IMR-90 (cell line): ENCODE results near the gene GOLGA8S. TPM values are rescaled to one million over a fixed set of nuclear protein-coding genes. Genes with fewer than 3 reads are reported as not detected.

Experiments used
- ATAC-seq: fragments of 200-7000 bp; cut with Tn5 transposase; 2 replicates; pipeline ENCODE4 v1.9.1; 2020; ENCODE audit warnings: low read depth, mild to moderate bottlenecking, moderate library complexity
- BruUV-seq: library from RNA; stranded (reverse); fragments of 400-500 nt; replicated peaks from 2 replicates; lab custom pipeline; 2021; lab: Mats Ljungman, UMichigan
- CTCF ChIA-PET: fragments of 300-600 bp; formaldehyde crosslinking; extraction: SDS; loops from one replicate; lab custom pipeline; 2021; ENCODE audit warnings: antibody characterized with exemption; lab: Yijun Ruan, JAX
- POLR2A ChIA-PET: fragments of 300-600 bp; sonication (Branson Sonifier 250); formaldehyde crosslinking; loops from one replicate; lab custom pipeline; 2022; ENCODE audit warnings: antibody characterized with exemption; ENCODE audit not compliant: unreplicated experiment; lab: Charles Lee
- DNase-seq: peaks from one replicate; pipeline ENCODE4 v3.0.0; 2013
- H2AFZ ChIP-seq: replicated peaks from 2 replicates; pipeline ENCODE3; 2013; ENCODE audit warnings: low read length, mild to moderate bottlenecking; ENCODE audit not compliant: poor library complexity
- H2AK5ac ChIP-seq: 2 replicates; pipeline ENCODE4 v1.6.1; 2013; ENCODE audit warnings: low read depth, low read length, inconsistent platforms
- H2AK9ac ChIP-seq: replicated peaks from 2 replicates; pipeline ENCODE3; 2013; ENCODE audit warnings: mild to moderate bottlenecking, low read depth, low read length, moderate library complexity; ENCODE audit not compliant: poor library complexity
- H2BK120ac ChIP-seq: 2 replicates; pipeline ENCODE4 v1.6.1; 2013; ENCODE audit warnings: low read depth, low read length, inconsistent platforms
- H2BK15ac ChIP-seq: 3 replicates; pipeline ENCODE4 v1.6.1; 2013; ENCODE audit warnings: low read depth, low read length, inconsistent platforms
- H2BK20ac ChIP-seq: 2 replicates; pipeline ENCODE4 v1.6.1; 2013; ENCODE audit warnings: low read depth, mild to moderate bottlenecking, inconsistent platforms, low read length, moderate library complexity
- H2BK5ac ChIP-seq: 2 replicates; pipeline ENCODE4 v1.6.1; 2013; ENCODE audit warnings: mild to moderate bottlenecking, low read depth, low read length, inconsistent platforms; ENCODE audit not compliant: poor library complexity, severe bottlenecking
- H3K14ac ChIP-seq: replicated peaks from 2 replicates; pipeline ENCODE4 v1.6.1; 2013; ENCODE audit warnings: low read depth, low read length, inconsistent platforms
- H3K18ac ChIP-seq: 2 replicates; pipeline ENCODE4 v1.6.1; 2013; ENCODE audit warnings: low read depth, low read length, control low read depth
- H3K23ac ChIP-seq: 2 replicates; pipeline ENCODE4 v1.6.1; 2013; ENCODE audit warnings: low read depth, low read length, inconsistent platforms
- H3K27ac ChIP-seq: 2 replicates; pipeline ENCODE4 v1.5.1; 2013; ENCODE audit warnings: mild to moderate bottlenecking, control low read depth, low read length; ENCODE audit not compliant: insufficient read depth
- H3K27me3 ChIP-seq: 2 replicates; pipeline ENCODE4 v1.6.1; 2013; ENCODE audit warnings: low read length; ENCODE audit not compliant: control insufficient read depth, insufficient read depth
- H3K36me3 ChIP-seq: 2 replicates; pipeline ENCODE4 v1.6.1; 2013; ENCODE audit warnings: low read length, mixed read lengths; ENCODE audit not compliant: control insufficient read depth, insufficient read depth
- H3K4ac ChIP-seq: 2 replicates; pipeline ENCODE4 v1.6.1; 2013; ENCODE audit warnings: low read depth, low read length, inconsistent platforms
- H3K4me1 ChIP-seq: 2 replicates; pipeline ENCODE4 v1.6.1; 2013; ENCODE audit warnings: low read length, mixed read lengths; ENCODE audit not compliant: control insufficient read depth, insufficient read depth
- H3K4me2 ChIP-seq: 2 replicates; pipeline ENCODE4 v1.6.1; 2013; ENCODE audit warnings: low read depth, mild to moderate bottlenecking, control low read depth, low read length, moderate library complexity
- H3K4me3 ChIP-seq: 2 replicates; pipeline ENCODE4 v1.5.1; 2013; ENCODE audit warnings: low read depth, mild to moderate bottlenecking, control low read depth, low read length, moderate library complexity; ENCODE audit not compliant: insufficient read depth
- H3K56ac ChIP-seq: 2 replicates; pipeline ENCODE4 v1.6.1; 2013; ENCODE audit warnings: low read length, inconsistent platforms; ENCODE audit not compliant: insufficient read depth; ENCODE audit errors: extremely low read depth
- H3K79me1 ChIP-seq, 2 experiments: 2 replicates each; pipeline ENCODE4 v1.6.1; 2013; ENCODE audit warnings: low read length in 2 of 2, inconsistent platforms in 1 of 2, low read depth in 1 of 2
- H3K9ac ChIP-seq: 2 replicates; pipeline ENCODE4 v1.6.1; 2013; ENCODE audit warnings: low read depth, low read length, control low read depth
- H3K9me1 ChIP-seq: 2 replicates; pipeline ENCODE4 v1.6.1; 2013; ENCODE audit warnings: low read length, inconsistent platforms; ENCODE audit not compliant: insufficient read depth
- H3K9me3 ChIP-seq: 2 replicates; pipeline ENCODE4 v1.6.1; 2013; ENCODE audit warnings: low read length; ENCODE audit not compliant: control insufficient read depth, insufficient read depth
- H4K20me1 ChIP-seq: 2 replicates; pipeline ENCODE4 v1.6.1; 2013; ENCODE audit warnings: low read length, inconsistent platforms; ENCODE audit not compliant: insufficient read depth
- H4K5ac ChIP-seq: 2 replicates; pipeline ENCODE4 v1.6.1; 2013; ENCODE audit warnings: mild to moderate bottlenecking, low read depth, low read length, control low read depth
- H4K8ac ChIP-seq, 2 experiments: 2 replicates each; pipeline ENCODE4 v1.6.1; 2013; ENCODE audit warnings: low read depth in 2 of 2, low read length in 2 of 2, control low read depth in 1 of 2, inconsistent platforms in 1 of 2
- H4K91ac ChIP-seq: 2 replicates; pipeline ENCODE4 v1.6.1; 2013; ENCODE audit warnings: low read depth, low read length, inconsistent platforms; ENCODE audit not compliant: insufficient read depth
- BHLHE40 ChIP-seq: fragments of 150-350 bp; IDR thresholded peaks from 2 replicates; pipeline ENCODE4 v1.6.1; 2016; ENCODE audit warnings: mild to moderate bottlenecking, low read depth, low read length
- CEBPB ChIP-seq: IDR thresholded peaks from 2 replicates; pipeline ENCODE4 v1.6.1; 2012; ENCODE audit warnings: low read depth, low read length, improper control_type of control experiment
- CTCF ChIP-seq: conservative IDR thresholded peaks from 2 replicates; pipeline ENCODE4 v1.5.1; 2012; ENCODE audit warnings: mild to moderate bottlenecking, low read depth, low read length, improper control_type of control experiment
- ELK1 ChIP-seq: fragments of 150-350 bp; IDR thresholded peaks from 2 replicates; pipeline ENCODE4 v1.6.1; 2016; ENCODE audit warnings: low read depth, mild to moderate bottlenecking, low read length, moderate library complexity, borderline replicate concordance
- FOS ChIP-seq: fragments of 150-350 bp; IDR thresholded peaks from 2 replicates; pipeline ENCODE4 v1.6.1; 2016; ENCODE audit warnings: low read depth, low read length
- MAFK ChIP-seq: IDR thresholded peaks from 2 replicates; pipeline ENCODE4 v1.6.1; 2012; ENCODE audit warnings: low read depth, low read length, improper control_type of control experiment
- MXI1 ChIP-seq: IDR thresholded peaks from 2 replicates; pipeline ENCODE4 v1.6.1; 2012; ENCODE audit warnings: low read depth, mild to moderate bottlenecking, low read length, moderate library complexity, borderline replicate concordance
- RCOR1 ChIP-seq: IDR thresholded peaks from 2 replicates; pipeline ENCODE4 v1.6.1; 2012; ENCODE audit warnings: mild to moderate bottlenecking, low read length, improper control_type of control experiment; ENCODE audit not compliant: insufficient replicate concordance
- SMC3 ChIP-seq: fragments of 150-350 bp; IDR thresholded peaks from 2 replicates; pipeline ENCODE4 v1.6.1; 2016; ENCODE audit warnings: low read depth, mild to moderate bottlenecking, antibody characterized with exemption, low read length, moderate library complexity
- USF2 ChIP-seq: fragments of 150-350 bp; IDR thresholded peaks from 2 replicates; pipeline ENCODE4 v1.6.1; 2017; ENCODE audit warnings: mild to moderate bottlenecking, antibody characterized with exemption, low read length, low read depth
- WGBS, 2 experiments: methylation state at CpG; one replicate each; pipeline versions ENCODE4 v1.1.5 to v1.1.7; 2013; ENCODE audit warnings: missing lambda C conversion rate in 2 of 2; ENCODE audit not compliant: insufficient read length in 1 of 2; ENCODE audit errors: extremely low coverage in 2 of 2; 5-methylcytosine and 5-hydroxymethylcytosine counted together
- dilution Hi-C: fragments of 300-500 bp; cut with HindIII; formaldehyde crosslinking; loops from one replicate; pipeline ENCODE4 v1.14.3; 2018; ENCODE audit warnings: low sequenced_read_pairs; ENCODE audit not compliant: unreplicated experiment
- in situ Hi-C: fragments of 300-500 bp; cut with MboI; formaldehyde crosslinking; loops from 3 replicates; pipeline ENCODE4 v1.14.3; 2019; ENCODE audit warnings: low sequenced_read_pairs, inconsistent platforms, mixed read lengths
- intact Hi-C: fragments of 100-400 bp; cut with micrococcal nuclease; formaldehyde crosslinking; loops from 2 replicates; pipeline ENCODE4 v1.10.0; 2022
- polyA plus RNA-seq, 3 experiments: library from polyadenylated mRNA; depleted of rRNA; stranded (reverse); fragments of >200 nt; gene quantifications; 2 replicates each; pipeline ENCODE4 v1.2.3, GENCODE V29; 2012; ENCODE audit warnings: low replicate concordance in 1 of 3
- total RNA-seq: library from RNA; depleted of rRNA; stranded (reverse); fragments of >200 nt; gene quantifications from 2 replicates; pipeline ENCODE4 v1.2.3, GENCODE V29; 2012

Gene GOLGA8S
- total and polyA plus RNA-seq, 2 of the 4 experiments (the other 2 are of a cell fraction): under 0.01 to 0.03 TPM

GRCh38 chr15:23385886-23386430 lies 31.4 kb downstream of the GOLGA8S start:
- in situ Hi-C loops (no loop called here), intact Hi-C loops (no loop called here), dilution Hi-C loops (no loop called here)
- Histone ChIP-seq H3K14ac (no peak overlapping the region), H3K4me1 (no peaks in the 10 kb centered on the region), H3K4me2 (no peak overlapping the region), H3K9me3 (no peaks in the 10 kb centered on the region), H4K5ac (no peak overlapping the region), H2BK120ac (no peak overlapping the region), H2AK9ac (no peak overlapping the region), H3K79me1 (no peaks in the 10 kb centered on the region), H2BK15ac (no peak overlapping the region), H2BK5ac (no peak overlapping the region), H4K91ac (no peak overlapping the region), H4K20me1 (no peaks in the 10 kb centered on the region), H3K9ac (no peak overlapping the region), H3K4ac (no peak overlapping the region), H3K27ac (no peak overlapping the region), H3K23ac (no peak overlapping the region), H3K4me3 (no peak overlapping the region), H3K27me3 (no peaks in the 10 kb centered on the region), H2AFZ (no peak overlapping the region), H2AK5ac (no peak overlapping the region), H3K9me1 (no peaks in the 10 kb centered on the region), H4K8ac (no peak overlapping the region), H2BK20ac (no peak overlapping the region), H3K56ac (no peak overlapping the region), H3K18ac (no peak overlapping the region), H3K36me3 (no peaks in the 10 kb centered on the region)
- no TSS peak for BruUV-seq
- TF ChIP-seq ELK1: no peak
- no peak for TF ChIP-seq CEBPB
- TF ChIP-seq BHLHE40: no peak
- no peak for TF ChIP-seq RCOR1
- no peak for TF ChIP-seq MXI1
- TF ChIP-seq CTCF: no peak
- TF ChIP-seq MAFK: no peak
- TF ChIP-seq SMC3: no peak
- no peak for TF ChIP-seq FOS
- TF ChIP-seq USF2: no peak
- POLR2A ChIA-PET: no interaction called here
- DNase-seq: no peak
- CTCF ChIA-PET: no interaction called here
- no peak for ATAC-seq
- 67% methylated on average over 5 of the region's 11 CpGs; no CpG with 5 or more reads in 1 of the 2 experiments for WGBS, 2 experiments
